D341Med (cell line): ENCODE data around the gene FAM241A.
"Not testable (repeated sequence)": the region's sequence is repeated elsewhere in the genome, so short reads cannot be mapped to it uniquely, and the experiment has no call there.

Source experiments
- DNase-seq: peaks from one replicate; pipeline ENCODE4 v3.0.0; 2012; ENCODE audit warnings: low spot score

The FAM241A gene

DNA sequence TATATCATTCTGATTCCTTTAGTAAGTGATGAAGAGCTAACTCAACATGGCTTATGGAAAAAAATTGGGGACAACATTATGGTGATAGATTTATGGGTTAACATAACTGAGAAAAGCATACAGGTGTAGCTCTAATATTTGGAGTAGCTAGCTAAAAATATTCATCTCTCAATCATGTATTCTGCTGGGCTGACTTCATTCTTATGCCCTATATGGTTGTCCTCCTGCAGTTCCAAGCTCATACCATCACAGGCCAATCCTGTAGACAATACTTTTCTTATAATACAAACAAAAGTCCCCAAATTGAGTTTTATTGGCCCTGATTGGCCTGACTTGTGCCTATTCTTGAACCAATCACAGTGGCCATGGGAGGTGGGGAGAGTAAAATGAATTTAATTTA lies 6.7 kb upstream of the FAM241A start:
- no peak for DNase-seq

DNA sequence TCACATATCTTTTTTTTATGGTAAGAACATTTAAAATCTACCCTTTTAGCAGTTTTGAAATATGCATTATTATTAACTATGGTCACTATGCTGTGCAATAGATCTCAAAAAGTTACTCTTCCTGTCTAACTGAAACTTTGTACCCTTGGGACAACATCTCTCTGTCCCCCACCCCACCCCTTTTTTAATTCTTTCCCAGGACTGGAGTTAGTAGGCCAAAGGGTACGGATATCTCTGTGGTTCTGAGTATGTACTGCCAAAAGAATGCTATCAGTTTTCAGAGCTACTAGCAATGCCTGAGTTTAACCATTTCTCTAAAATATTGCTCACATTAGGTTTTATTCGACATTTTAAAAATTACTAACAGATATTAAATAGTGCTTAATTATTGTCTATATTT lies 4.7 kb upstream of the FAM241A start:
- DNase-seq, result no peak

DNA sequence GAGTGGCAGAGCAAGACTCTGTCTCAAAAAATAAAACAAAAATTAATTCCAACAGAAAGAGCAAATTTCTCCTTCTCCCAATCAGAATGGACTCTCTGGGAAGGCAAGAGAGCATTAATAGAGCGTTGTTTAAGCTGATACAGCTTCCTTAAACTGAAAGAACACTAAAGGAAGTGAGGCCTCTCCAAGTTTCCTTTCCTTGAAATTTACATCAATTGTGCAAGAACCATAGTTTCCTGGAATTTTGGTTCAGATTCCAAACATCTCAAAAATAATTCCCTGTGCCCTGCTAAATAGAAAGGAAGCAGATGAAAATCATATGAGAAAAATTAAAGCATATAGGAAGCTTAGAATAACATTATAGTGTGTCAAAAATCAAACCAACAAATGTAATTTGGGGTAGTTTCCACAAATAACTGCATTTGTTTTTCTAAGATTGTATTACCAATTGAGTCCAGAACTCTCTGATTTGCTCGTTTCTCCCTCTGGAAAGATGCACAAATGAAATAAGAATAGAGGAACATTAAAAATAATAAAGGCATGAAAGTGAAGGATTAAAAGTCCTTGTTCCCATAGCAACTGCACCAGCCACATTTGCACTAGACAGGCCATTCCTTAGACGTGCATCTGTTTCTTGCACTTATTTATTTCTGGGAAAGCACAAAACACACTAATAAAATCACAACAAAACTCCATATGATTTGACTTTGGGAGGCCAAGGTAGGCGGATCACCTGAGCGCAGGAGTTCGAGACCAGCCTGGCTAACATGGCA lies 3.7 kb upstream of the FAM241A start:
- DNase-seq, result no peak

DNA sequence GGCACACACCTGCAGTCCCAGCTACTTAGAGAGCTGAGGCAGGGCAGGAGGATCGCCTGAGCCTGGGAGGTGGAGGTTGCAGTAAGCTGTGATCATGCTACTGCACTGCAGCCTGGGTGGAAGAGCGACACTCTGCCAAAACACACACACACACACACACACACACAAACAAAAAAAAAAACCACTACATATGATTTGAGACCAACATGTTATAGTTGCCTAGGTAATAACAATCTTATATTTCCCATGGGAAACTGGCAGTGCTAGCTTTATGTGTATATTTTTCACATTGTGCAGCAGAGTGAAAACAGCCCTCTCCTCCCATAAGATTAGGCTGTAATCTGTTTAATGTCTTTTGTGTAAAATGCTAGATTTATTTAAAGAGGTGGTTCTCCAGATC lies 3.1 kb upstream of the FAM241A start:
- DNase-seq, result no peak

DNA sequence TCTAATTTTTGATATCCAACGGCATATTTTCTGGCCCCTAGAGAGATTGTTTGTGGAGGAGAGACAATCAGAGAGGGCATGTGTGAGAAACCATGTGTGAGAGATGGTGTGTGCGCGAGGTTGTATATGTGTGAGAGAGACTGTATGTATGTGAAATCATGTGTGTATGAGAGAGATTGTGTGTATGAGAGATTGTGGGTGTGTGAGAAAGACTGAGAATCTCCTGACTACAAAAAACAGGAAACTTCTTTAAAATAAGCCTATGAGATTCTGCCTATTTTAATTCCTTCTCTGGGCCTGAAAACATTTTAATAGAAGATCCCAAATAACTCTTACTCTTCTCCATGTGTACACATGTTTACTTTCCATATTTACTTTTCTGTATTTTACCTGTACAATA lies 1.5 kb upstream of the FAM241A start:
- DNase-seq, result no peak

DNA sequence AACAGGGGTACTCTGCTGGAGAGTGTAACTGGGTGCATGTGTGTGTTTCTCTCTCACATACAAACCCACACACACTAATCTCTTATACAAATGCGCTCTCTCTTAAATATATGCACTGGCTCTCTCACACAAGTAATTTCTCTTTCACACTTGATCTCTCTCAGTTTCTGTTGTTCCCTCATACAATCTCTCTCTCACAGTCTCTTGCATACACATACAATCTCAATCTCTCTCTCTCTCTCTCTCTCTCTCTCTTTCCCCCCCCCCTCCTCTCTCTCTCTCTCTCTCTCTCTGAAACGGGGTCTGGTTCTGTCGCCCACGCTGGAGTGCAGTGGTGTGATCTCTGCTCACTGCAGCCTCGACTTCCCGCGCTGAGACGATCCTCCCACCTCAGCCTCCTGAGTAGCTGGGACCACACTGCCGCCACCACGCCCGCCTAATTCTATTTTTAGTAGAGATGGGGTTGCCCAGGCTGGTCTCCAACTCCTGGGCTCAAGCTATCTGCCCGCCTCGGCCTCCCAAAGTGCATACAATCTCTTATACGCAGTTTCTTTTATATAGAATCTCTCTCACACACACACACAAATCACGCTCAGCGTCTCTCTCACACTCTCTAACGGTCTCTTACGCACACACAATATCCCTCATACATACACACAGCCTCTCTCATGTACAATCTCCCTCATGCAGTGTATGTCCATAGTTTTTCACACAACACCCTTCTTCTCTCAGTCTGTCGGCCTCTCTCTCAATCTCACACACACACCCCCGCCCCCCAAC lies 518 bp upstream of the FAM241A start:
- DNase-seq, result no peak

DNA sequence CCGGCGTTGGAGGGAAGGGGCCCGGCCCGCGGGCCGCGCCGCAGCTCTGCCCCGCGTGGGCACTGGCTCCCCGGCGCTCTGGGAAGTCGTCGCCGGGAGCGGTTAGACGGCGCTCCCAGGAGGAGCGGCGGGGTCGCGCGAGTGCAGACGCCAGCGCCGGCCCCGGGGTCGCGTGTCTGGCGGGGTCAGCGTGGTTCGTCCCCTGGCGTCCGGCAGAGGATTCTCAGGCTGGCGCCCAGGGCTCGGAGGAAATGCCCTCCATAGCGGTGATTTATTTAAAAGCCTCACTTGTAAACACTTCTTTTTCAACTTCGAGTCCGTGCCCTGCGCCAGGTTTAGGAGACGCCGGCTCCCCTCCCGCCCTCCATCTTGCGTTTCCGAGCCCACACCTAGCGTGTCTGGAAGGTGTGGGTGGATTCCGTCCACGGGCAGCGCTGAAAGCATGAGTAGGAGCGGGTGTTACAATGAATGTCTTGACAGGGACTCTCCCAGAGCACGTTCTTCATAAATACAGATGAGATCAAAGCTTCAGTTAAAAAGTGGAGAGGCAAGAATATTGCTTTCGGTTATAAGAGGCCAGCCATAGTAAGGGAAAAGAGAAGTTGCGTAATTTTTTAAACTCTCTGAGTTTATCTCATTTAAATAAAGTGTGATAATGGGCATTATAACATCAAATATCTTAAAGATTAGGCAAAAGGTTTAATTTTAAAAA lies 692 bp downstream of the FAM241A start:
- peak; percentile 75 for DNase-seq

DNA sequence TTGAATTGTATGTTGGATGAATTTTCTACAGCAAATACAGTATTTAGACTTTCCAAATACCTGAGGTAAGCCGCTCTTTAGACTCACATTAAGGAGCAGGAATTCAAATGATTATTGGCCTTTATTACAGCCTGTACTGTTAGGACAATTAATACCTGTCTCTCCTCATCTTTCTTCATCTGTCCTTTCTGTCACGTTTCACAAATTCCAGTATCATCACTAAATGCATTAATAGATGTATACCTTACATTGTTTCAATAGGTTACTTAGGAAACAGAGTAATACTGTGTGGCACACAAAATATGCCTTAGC lies 1.2 kb downstream of the FAM241A start:
- no peak for DNase-seq

DNA sequence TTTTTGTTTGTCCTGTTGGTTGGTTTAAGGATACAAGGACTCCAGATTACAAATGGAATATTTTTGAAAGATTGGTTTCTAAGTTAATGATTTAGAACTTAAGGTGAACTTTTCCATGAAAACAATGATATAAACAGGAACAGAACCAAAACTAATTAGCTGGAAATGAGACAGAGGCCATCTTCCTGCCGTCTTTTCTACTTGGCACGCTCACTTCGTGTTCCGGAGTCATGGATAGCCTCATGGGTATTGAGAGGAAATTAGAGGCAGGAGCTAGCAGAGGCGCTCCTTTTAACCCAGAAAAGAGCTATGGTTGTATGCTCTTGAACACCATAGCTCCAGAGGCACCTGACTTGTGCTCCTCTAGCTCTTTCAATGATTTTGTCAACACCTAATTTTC lies 2.4 kb downstream of the FAM241A start:
- no peak for DNase-seq

DNA sequence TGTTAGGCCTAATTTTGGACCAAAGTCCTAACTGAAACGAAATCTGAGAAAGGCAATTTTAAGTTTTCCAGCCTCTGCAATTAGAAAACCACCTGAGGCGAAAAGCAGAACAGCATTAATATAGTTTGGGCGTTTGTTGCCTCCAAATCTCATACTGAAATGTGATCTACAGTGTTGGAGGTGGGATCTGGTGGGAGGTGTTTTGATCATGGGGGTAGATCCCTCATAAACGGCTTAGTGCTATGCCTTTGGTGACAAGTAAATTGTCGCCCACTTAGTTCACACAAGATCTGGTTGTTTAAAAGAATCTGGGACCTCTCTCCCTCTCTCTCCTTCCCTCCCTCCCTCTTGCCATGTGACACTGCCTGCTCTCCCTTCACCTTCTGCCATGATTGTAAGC lies 5.7 kb downstream of the FAM241A start:
- DNase-seq, result no peak

DNA sequence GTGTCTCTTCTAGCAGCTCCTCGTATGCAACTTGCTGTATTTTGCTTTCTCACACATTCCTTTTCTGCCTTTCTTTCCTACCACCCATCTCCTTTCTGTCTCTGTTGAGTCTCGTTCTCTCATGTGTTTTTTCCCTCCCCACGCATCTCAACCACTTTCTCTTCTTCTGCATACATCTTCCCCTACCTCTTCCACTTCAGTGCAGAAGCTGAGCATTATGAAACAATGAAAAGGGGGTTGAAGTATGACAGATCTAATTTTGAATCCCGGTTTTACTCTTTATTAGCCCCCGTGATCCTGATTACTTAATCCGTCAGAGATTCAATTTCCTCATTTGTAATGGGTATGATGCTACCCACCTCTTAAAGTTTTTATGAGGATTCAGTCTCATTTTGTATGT lies 7.3 kb downstream of the FAM241A start:
- no peak for DNase-seq

DNA sequence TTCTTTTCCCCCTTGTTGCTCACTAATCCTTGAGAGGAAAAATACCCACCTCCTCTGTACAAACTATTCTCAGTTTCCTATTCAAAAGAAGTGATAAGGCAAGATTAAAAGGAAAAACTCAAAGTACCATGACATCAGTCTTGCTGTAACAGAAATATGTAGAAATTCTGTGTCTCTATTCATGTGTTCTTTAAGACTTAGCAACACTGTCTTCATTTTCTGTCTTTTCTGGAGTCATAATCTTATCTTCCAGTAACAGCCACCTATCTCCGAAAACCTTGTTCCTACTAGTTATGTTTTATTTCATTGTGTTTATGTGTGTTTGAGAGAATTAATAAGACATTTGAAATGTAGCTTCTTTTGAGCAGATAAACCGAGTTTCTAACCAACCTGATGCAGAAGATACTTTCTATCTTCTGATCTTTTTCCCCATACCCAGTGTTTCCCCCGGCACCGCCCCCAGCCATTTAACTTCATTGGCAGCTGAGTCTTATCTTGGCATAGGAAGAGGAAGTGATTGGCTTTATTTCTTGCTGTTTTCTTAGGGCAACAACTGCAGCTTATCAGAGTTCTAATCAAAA lies 8.0 kb downstream of the FAM241A start:
- DNase-seq, result no peak

DNA sequence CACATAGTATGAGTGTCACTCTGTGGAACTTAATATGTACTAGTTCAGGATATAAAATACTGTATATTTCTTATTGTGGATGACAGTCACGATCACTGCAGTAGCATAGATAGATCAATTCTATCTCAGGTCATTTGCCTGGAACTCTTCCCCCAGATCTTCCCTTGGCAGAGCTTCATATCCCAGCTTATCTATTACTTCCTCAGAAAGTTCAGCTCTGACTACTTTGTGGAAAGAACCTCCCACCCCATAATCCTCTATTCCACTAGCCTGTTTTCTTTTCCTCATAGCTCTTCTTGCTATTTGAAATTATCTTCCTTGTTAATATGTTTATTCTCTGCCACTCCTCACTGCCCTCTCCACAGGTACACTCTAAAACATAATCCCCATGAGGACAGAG lies 10.9 kb downstream of the FAM241A start:
- DNase-seq, result no peak

DNA sequence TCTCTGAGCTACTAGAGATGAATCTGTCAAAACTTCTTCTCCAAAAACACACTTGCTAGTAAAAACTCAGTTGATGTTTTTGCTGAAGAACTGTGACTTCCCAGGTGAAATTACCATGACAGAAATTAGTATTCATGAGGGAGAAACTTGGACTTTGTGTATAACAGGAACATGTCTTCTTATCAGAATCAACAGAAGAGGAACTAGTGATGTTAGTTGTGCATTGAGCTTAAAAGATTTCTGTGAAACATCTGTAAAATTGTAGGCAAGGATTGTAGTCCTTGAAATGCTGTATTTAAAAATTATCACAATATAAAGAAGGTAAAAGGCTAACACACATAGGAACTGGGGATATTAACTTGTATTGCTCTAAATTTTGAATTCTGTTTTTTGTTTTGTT lies 11.3 kb downstream of the FAM241A start:
- no peak for DNase-seq

DNA sequence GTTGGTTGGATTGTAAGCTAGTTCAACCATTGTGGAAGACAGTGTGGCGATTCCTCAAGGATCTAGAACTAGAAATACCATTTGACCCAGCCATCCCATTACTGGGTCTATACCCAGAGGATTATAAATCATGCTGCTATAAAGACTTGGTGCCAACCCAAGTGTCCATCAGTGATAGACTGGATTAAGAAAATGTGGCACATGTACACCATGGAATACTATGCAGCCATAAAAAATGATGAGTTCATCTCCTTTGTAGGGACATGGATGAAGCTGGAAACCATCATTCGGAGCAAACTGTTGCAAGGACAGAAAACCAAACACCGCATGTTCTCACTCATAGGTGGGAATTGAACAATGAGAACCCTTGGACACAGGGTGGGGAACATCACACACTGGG lies 18.5 kb downstream of the FAM241A start:
- DNase-seq, result not testable (repeated sequence)

DNA sequence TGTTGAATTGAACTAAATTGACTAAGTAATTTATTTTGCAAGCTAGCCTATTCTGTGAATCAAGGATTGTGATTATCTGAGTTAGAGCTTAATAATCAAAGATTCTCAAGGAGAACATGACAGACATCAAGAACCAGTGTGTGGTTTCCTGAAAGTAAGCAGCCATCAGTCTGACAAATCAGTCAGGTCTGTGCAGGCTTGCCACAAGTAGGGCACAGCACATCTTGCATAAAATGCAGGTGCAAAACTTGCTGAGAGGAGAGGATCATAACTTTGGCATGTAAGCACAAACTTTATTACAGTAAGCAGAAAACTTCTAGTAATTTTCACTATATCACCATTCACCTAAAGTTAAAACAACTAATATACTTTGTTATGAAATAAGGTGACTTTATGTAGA lies 22.5 kb downstream of the FAM241A start:
- no peak for DNase-seq

DNA sequence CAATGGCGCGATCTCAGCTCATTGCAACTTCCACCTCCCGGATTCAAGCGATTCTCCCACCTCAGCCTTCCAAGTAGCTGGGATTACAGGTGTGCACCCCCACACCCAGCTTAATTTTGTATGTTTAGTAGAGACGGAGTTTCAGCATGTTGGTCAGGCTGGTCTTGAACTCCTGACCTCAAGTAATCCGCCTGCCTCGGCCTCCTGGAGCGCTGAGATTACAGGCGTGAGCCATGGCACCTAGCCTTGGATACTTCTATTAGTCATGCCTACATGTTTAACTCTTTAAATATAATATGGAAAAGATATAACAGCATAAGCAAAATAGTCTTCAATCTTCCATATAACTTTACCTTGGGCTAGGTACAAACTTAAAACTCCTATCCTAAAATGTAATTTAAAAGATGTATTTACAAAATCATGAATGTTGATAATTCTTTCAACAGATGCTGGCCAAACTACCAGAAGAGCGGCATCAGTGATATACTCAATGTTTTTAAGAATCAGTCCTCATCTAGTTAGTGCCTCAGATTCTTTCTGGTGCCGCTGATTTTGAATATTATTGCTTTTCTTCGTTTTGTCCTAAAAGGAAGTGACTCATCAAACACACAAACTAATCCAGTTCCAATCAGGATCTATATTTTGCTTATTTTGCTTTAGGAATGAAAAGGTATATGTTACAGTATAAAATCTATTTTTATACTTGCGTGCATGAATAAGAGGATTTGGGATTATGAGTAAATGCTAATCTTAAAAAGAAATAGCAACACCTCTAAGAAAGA lies 23.7 kb downstream of the FAM241A start:
- no peak for DNase-seq

DNA sequence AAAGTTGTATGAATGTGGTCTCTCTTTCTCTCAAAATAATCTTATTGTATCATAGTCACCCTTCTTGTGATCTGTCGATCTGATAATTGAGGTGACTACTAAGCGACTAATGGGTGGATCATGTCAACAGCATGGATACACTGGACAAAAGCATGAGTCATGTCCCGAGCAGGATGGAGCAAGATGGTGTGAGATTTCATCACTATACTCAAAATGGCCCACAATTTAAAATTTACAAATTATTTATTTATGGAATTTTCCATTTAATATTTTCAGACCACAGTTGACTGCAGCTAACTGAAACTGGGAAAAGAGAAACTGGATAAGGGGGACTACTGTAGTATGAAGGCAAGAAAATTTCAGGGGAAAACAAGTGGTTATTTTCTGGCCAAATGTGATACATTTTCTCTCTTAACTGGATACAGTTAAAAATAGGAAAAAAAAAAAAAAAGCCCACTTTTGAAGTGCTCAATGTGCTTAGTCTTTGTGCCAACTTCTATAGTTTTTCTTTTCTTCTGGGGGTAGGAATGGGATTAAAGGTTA lies 25.3 kb downstream of the FAM241A start:
- no peak for DNase-seq

DNA sequence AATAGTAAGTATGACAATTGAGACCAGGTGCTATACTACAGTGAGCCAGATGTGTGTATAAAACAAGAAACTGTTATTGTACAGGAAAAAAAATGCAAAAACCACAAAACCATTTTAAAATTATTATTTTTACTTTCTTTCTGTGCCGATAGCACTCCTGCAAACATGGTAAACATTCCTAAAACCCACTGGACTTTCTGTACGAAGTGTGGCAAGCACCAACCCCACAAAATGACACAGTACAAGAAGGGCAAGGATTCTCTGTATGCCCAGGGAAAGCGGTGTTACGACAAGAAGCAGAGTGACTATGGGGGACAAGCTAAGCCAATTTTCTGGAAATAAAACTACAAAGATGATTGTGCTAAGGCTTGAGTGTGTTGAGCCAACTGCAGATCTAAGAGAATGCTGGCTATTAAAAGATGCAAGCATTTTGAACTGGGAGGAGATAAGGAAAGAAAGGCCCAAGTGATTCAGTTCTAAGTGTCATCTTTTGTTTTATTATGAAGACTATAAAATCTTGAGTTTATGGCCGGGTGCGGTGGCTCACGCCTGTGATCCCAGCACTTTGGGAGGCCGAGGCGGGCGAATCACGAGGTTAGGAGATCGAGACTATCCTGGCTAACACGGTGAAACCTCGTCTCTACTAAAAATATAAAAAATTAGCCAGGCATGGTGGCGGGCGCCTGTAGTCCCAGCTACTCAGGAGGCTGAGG lies 26.0 kb downstream of the FAM241A start:
- not testable (repeated sequence) for DNase-seq

DNA sequence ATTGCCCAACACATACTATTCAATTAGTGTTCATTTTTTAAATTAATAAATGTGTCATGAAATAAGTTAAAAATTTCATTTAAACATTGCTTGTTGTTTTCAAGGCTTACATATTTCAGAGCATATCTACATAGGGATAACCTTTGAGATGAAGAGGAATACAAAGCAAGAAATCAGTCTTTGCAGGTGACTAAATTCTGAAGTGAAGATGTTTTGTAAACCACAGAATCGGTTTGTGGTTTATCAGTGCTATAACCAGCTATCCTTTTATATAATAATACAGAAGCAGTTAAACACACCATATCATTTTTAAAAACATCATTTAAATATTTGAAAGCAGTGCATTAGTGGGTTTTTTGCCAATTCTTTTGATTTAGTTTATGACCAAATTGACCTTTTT lies 26.9 kb downstream of the FAM241A start:
- no peak for DNase-seq
